Adrenal gland (tissue), 5 donors: Measurements from ENCODE around the gene ATP8B3.

Source experiments
- CTCF ChIP-seq, 6 experiments: fragments of 450-650 bp in 4 of 6; fragments of 200-600 bp in 2 of 6; sonication (generic) in 1 of 6; IDR thresholded peaks; 1 replicate in 5 of 6; 2 replicates in 1 of 6; pipeline versions ENCODE4 v1.5.1 to v1.8.0; 2016 to 2021; ENCODE audit warnings: antibody characterized with exemption in 6 of 6, mild to moderate bottlenecking in 2 of 6, moderate library complexity in 1 of 6
- POLR2A ChIP-seq, 2 donors: fragments of 450-650 bp; IDR thresholded peaks; one replicate each; pipeline ENCODE4 v1.6.1; 2017; ENCODE audit warnings: antibody characterized with exemption in 2 of 2, mild to moderate bottlenecking in 2 of 2, moderate library complexity in 1 of 2
- donor health status: DM: no; HTN: no; CAD: no.

- TF ChIP-seq CTCF (IDR thresholded peaks at IDR 0.05) = peak in 1 of 6 experiments; percentile 10
- TF ChIP-seq POLR2A (IDR thresholded peaks at IDR 0.05) = peak in 1 of 2 donors; percentile 17
Measured at GRCh38 chr19:1854542-1855039, 42.5 kb upstream of the ATP8B3 start.
